ENCODE measurements around the gene TRPV4. TPM values are rescaled to one million over a fixed set of nuclear protein-coding genes. Genes with fewer than 3 reads are reported as not detected.

Gene TRPV4
- total and polyA plus RNA-seq, 9 of the 15 experiments (the other 6 are each of a cell fraction or from before 2014, with no cell fraction given), result 0.13 TPM; not detected in 8

DNA sequence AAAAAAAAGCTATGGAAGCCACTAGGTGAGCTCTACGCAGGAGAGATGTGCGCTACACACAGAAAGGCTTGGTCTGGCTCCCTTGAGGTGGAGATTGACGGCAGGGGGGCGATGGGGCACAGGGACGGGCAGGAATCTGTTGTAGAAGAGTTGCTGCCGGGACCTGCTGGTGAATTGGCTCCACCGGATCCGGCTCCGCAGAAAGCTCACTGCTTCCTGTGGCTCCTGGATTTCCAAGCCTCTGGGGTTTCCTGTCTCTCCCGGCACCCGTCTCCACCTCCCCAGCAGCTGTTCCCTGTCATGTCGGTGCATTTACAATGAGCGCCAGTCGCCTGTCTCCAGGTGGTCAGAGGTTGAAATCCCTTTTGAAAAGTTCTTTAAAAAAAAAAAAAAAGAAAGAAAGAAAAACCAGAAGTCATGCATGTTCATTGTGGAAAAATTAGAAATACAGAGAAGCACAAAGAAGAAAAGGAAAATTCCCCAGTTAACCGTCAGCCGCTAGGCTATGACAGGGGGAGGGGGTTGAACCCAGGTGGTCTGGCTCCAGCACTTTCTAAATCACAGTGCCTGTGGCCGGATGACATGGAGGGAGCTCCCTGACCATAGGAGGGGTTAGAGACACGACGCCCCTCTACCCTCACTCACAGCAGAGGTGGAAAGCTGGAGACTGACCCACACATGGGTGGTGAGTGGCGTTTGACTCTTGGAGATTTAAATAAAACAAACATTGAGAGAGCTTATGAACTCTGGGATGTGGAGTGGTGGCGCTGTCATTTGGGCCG lies 98.8 kb downstream of the TRPV4 start:
- ChIA-PET CTCF (ENCODE audit: low intra/inter-chr PET ratio) (no interaction called here), POLR2A (interaction anchor here (0.7 kb wide), 1 partner anchor 63 kb away, joined by 3 read pairs; no protein-coding TSS in a partner anchor)
- Histone ChIP-seq H3K36me3 (ENCODE audit: control insufficient read depth, insufficient read depth, low read length) (no peaks in the 10 kb centered on the region), H3K9ac (ENCODE audit: insufficient read depth in 1 of 2, low read depth in 2 of 2, low read length in 2 of 2) (no peak overlapping the region), H3K79me2 (ENCODE audit: control insufficient read depth, insufficient read depth, low read length) (no peaks in the 10 kb centered on the region), H2AFZ (ENCODE audit: low read depth, low read length) (no peak overlapping the region), H3K9me1 (ENCODE audit: control insufficient read depth, insufficient read depth, low read length) (no peaks in the 10 kb centered on the region), H3K4me2 (ENCODE audit: insufficient read depth, low read length) (no peak overlapping the region), H3K9me3 (replicated peaks; ENCODE audit: control insufficient read depth, insufficient read depth, low read depth, low read length) (no peaks in the 10 kb centered on the region), H3K27me3 (ENCODE audit: control insufficient read depth in 2 of 2, insufficient read depth in 2 of 2, low read length in 2 of 2) (peaks cover 14 to 68% of the 10 kb centered on the region in 2 experiments; a peak in 4 of 5 replicates), H3K4me3 (no peak overlapping the region), H4K20me1 (replicated peaks; ENCODE audit: control insufficient read depth, insufficient read depth, low read length) (peaks cover 20% of the 10 kb centered on the region), H3K27ac (ENCODE audit: extremely low read depth, low read depth, low read length) (no peak overlapping the region), H3K4me1 (replicated peaks in 1 of 2; ENCODE audit: control insufficient read depth in 2 of 2, insufficient read depth in 2 of 2, low read length in 2 of 2) (peaks cover 0 to 2% of the 10 kb centered on the region in 2 experiments; a peak in 1 of 5 replicates)
- DNase-seq (ENCODE audit: extremely low read depth in 1 of 4, low spot score in 3 of 4) (no peak), ATAC-seq (no peak), FAIRE-seq (no peak)
- intact Hi-C loops (cut with micrococcal nuclease), result no loop called here
- WGBS (ENCODE audit: insufficient coverage, low coverage, missing lambda C conversion rate), result 11% methylated on average over 21 of the region's 22 CpGs
- in situ Hi-C loops (cut with MboI), result no loop called here
- TF ChIP-seq U2AF1 (optimal IDR thresholded peaks at IDR 0.05; ENCODE audit: low read depth, low read length), result no peak
- no peak for TF ChIP-seq ZNF766 (CRISPR knock-in tag; conservative IDR thresholded peaks at IDR 0.05)
- TF ChIP-seq RBBP5 (IDR thresholded peaks at IDR 0.05; ENCODE audit: borderline replicate concordance, insufficient read depth, low read length, poor library complexity, severe bottlenecking), result no peak
- TF ChIP-seq RAD21 (CRISPR knock-in tag; conservative IDR thresholded peaks at IDR 0.05 in 1 of 2, IDR thresholded peaks at IDR 0.05 in 1 of 2), result no peak
- TF ChIP-seq SNRNP70 (optimal IDR thresholded peaks at IDR 0.05; ENCODE audit: low read depth, low read length), result no peak
- no peak for TF ChIP-seq TSC22D4 (tag; IDR thresholded peaks at IDR 0.05)
- no peak for TF ChIP-seq TRIM24 (IDR thresholded peaks at IDR 0.05)
- TF ChIP-seq MIER1 (IDR thresholded peaks at IDR 0.05; ENCODE audit: low read depth), result no peak
- no peak for TF ChIP-seq PREB (CRISPR knock-in tag; IDR thresholded peaks at IDR 0.05)
- no peak for TF ChIP-seq NFIC (IDR thresholded peaks at IDR 0.05)
- TF ChIP-seq PRMT5 (CRISPR knock-in tag; IDR thresholded peaks at IDR 0.05), result no peak
- no peak for TF ChIP-seq RREB1 (CRISPR knock-in tag; IDR thresholded peaks at IDR 0.05)
- TF ChIP-seq NFRKB (IDR thresholded peaks at IDR 0.05; ENCODE audit: low read depth), result no peak
- no TSS peak for BruUV-seq (replicated peaks)
